ENCODE measurements around the gene KRTAP10-12. TPM values are rescaled to one million over a fixed set of nuclear protein-coding genes. Genes with fewer than 3 reads are reported as not detected.

KRTAP10-12 gene
- polyA plus RNA-seq, 1 donor from 2014 or later = not detected

- Histone ChIP-seq H3K9me3 (ENCODE audit: low read length) (no peaks in the 10 kb centered on the region), H2AFZ (ENCODE audit: low read depth, low read length) (no peak overlapping the region)
Measured at GRCh38 chr21:44716984-44717383, 20.0 kb downstream of the KRTAP10-12 start.

GRCh38 chr21:44718093-44718492 lies 21.1 kb downstream of the KRTAP10-12 start:
- no peak overlapping the region for H3K4me2 ChIP-seq (ENCODE audit: low read length)
- no peaks in the 10 kb centered on the region for H3K36me3 ChIP-seq (ENCODE audit: insufficient read depth, low read length)
- no peak overlapping the region for H2AFZ ChIP-seq (ENCODE audit: low read depth, low read length)
- H3K9ac ChIP-seq (ENCODE audit: low read length) = no peak overlapping the region
- no peak overlapping the region for H3K27ac ChIP-seq (ENCODE audit: low read length)
- no peak overlapping the region for H3K4me3 ChIP-seq (ENCODE audit: low read length)
- H4K20me1 ChIP-seq (ENCODE audit: insufficient read depth) = no peaks in the 10 kb centered on the region
- H3F3A ChIP-seq (ENCODE audit: insufficient read depth, low read length, poor library complexity, severe bottlenecking) = no peaks in the 10 kb centered on the region
- H3K27me3 ChIP-seq (ENCODE audit: insufficient read depth, low read depth, low read length) = peaks cover 11% of the 10 kb centered on the region
- no peaks in the 10 kb centered on the region for H3K9me3 ChIP-seq (ENCODE audit: low read length)
- no peaks in the 10 kb centered on the region for H3K79me2 ChIP-seq (replicated peaks; ENCODE audit: insufficient read depth, low read length)
- no peaks in the 10 kb centered on the region for H3K9me2 ChIP-seq (ENCODE audit: insufficient read depth, low read length)
- TF ChIP-seq POLR2AphosphoS5 (IDR thresholded peaks at IDR 0.05) (no peak), MXI1 (conservative IDR thresholded peaks at IDR 0.05; ENCODE audit: poor library complexity, severe bottlenecking) (no peak), REST (IDR thresholded peaks at IDR 0.05; ENCODE audit: borderline replicate concordance) (no peak), CTCF (IDR thresholded peaks at IDR 0.05; ENCODE audit: poor library complexity, severe bottlenecking) (no peak), SMC3 (conservative IDR thresholded peaks at IDR 0.05; ENCODE audit: poor library complexity) (no peak), RAD21 (conservative IDR thresholded peaks at IDR 0.05) (no peak)

More at GRCh38 chr21:44716984-44717383, 20.0 kb downstream of the KRTAP10-12 start:
- H3K9ac ChIP-seq (ENCODE audit: low read length) = no peak overlapping the region
- H3K4me3 ChIP-seq (ENCODE audit: low read length) = no peak overlapping the region
- no peak overlapping the region for H3K4me2 ChIP-seq (ENCODE audit: low read length)
- no peaks in the 10 kb centered on the region for H3F3A ChIP-seq (ENCODE audit: insufficient read depth, low read length, poor library complexity, severe bottlenecking)
- H3K36me3 ChIP-seq (ENCODE audit: insufficient read depth, low read length) = no peaks in the 10 kb centered on the region
- H3K79me2 ChIP-seq (replicated peaks; ENCODE audit: insufficient read depth, low read length) = no peaks in the 10 kb centered on the region
- H3K9me2 ChIP-seq (ENCODE audit: insufficient read depth, low read length) = no peaks in the 10 kb centered on the region
- no peak overlapping the region for H3K27ac ChIP-seq (ENCODE audit: low read length)
- H3K27me3 ChIP-seq (ENCODE audit: insufficient read depth, low read depth, low read length) = peaks cover 22% of the 10 kb centered on the region
- H4K20me1 ChIP-seq (ENCODE audit: insufficient read depth) = no peaks in the 10 kb centered on the region
- TF ChIP-seq SMC3 (conservative IDR thresholded peaks at IDR 0.05; ENCODE audit: poor library complexity) (no peak), REST (IDR thresholded peaks at IDR 0.05; ENCODE audit: borderline replicate concordance) (no peak), MXI1 (conservative IDR thresholded peaks at IDR 0.05; ENCODE audit: poor library complexity, severe bottlenecking) (no peak), EP300 (conservative IDR thresholded peaks at IDR 0.05; ENCODE audit: poor library complexity, severe bottlenecking) (no peak), POLR2AphosphoS5 (IDR thresholded peaks at IDR 0.05) (no peak), CTCF (IDR thresholded peaks at IDR 0.05; ENCODE audit: poor library complexity, severe bottlenecking) (no peak), EZH2 (IDR thresholded peaks at IDR 0.05; ENCODE audit: borderline replicate concordance, insufficient read depth, low read length, poor library complexity, severe bottlenecking) (no peak), TAF1 (IDR thresholded peaks at IDR 0.05; ENCODE audit: low read depth) (no peak), RAD21 (conservative IDR thresholded peaks at IDR 0.05) (no peak)

All from neural cell (in vitro differentiated cells).